Measurements from ENCODE around the gene CAMK2D.

Gene CAMK2D

DNA sequence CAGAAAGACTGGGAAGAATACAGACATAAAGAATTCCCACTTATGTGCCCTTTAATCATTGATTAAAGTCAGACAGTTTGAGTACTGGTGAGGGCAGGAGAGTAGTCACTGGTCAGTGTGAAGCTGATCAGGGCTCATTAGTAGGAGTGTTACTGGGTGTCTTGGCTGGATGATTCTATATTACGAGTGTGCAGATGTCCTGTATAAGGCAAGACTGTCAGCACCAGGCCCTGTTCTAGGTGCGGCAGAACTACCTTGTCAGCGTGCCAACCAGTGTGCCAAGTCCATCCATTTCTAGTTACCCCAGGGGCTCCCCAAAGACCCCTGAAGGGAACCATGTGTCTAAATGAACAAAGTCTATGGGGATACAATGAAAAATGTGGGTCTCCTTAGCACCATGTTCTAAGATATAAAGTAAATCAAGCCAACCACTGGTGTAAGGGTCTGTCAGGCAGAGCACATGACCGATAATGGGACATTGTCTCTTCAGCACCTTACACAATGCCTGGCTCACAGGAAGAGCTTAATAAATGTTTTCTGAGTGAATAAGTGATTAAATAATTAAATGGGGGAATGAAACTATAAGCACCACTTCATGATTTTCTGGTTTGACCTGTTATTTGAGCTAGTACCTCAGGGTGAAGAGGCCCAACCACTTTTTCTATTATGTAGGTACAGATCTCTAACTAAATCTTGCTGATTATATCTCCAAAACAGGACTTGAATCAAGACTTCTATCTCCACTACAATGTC lies 205.0 kb downstream of the CAMK2D start:
- H3K4me3 Mint-ChIP-seq, result no peak overlapping the region
- peaks cover 6% of the 10 kb centered on the region for H3K4me1 Mint-ChIP-seq
- no peaks in the 10 kb centered on the region for H3K9me3 Mint-ChIP-seq
- ATAC-seq (no peak), DNase-seq (no peak)
- H3K27me3 Mint-ChIP-seq, result no peaks in the 10 kb centered on the region
- H3K27ac Mint-ChIP-seq, result peak overlapping the region in 1 of 2 donors; percentile 43

DNA sequence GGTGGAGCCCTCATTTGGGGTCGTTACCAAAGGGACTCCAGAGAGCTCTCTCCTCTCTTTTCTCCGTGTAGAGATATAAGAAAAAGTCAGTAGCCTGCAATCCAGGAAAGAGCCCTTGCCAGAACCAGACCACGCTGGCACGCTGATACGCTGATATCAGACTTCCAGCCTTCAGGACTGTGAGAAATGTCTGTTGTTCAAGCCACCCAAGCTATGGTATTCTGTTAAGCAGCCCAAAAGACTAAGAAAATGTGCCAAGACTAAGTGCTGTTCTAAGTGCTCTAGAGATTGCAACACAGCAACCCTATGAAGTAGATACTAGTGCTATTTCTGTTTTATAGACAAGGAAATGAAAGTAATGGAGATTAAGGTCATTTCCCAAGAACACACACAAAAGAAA lies 205.7 kb downstream of the CAMK2D start:
- Mint-ChIP-seq H3K4me1 (peaks cover 6% of the 10 kb centered on the region), H3K9me3 (no peaks in the 10 kb centered on the region), H3K27me3 (no peaks in the 10 kb centered on the region), H3K27ac (no peak overlapping the region), H3K4me3 (no peak overlapping the region)
- no peak for DNase-seq
- ATAC-seq, result no peak

DNA sequence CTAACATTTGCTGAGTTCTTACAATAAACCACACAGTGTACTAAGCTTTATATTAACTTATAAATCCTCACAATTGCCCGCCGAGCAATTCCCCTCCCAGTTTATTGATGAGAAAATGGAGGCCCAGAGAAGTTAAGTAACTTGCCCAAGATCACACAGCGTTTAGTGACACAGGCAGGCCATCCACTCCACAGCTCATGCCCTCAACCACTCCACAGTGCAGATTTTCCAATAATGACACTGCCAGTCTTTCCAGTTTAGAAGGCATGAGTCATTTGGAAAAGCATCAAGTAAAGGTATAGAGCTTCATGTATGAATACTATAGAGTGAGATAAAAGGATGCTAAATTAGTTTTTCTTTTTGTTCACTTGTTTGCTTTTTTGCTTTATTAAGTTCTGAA lies 208.5 kb downstream of the CAMK2D start:
- ATAC-seq (no peak), DNase-seq (no peak)
- Mint-ChIP-seq H3K27me3 (no peaks in the 10 kb centered on the region), H3K9me3 (no peaks in the 10 kb centered on the region), H3K4me1 (peaks cover 11% of the 10 kb centered on the region), H3K4me3 (no peak overlapping the region), H3K27ac (no peak overlapping the region)

DNA sequence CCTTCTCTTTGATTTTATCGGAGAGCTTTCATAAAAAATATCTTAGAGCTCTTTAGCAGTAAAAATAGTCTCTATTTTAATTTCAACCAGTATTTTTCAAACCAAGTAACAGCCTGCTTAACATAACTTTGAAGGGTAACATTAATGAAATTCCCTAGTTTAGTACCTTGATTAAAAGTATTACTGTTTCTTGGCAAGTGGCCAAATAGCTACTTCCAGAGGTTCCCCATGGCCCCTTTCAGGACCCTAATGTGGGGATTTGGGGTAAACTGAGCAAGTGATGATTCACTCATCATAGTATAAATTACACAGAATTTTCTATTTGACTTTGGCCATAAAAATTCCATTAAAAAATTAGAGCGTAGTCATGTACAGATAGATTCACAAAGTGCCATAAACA lies 211.0 kb downstream of the CAMK2D start:
- no peak for ATAC-seq
- Mint-ChIP-seq H3K4me1 (peaks cover 10% of the 10 kb centered on the region), H3K9me3 (no peaks in the 10 kb centered on the region), H3K4me3 (no peak overlapping the region), H3K27ac (no peak overlapping the region), H3K27me3 (no peaks in the 10 kb centered on the region)
- DNase-seq, result no peak

DNA sequence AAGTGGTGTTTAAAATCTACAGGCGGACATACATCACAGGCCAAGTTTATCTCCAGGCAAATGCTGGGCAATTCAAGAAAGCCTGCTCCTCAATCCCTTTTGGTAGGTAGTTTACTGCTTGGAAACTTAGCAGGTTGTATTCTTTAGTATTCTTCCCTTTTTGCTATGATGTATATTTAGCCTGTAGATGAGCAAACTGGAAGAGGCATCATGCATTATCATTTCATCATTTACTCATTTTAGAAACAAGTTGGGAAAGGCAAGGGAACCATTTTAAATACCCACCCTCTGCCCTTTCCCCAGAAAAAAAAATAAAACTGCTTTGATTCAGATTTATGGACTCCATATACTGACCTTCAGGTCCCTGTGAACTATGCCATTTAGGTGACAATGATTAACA lies 213.2 kb downstream of the CAMK2D start:
- Mint-ChIP-seq H3K9me3 (no peaks in the 10 kb centered on the region), H3K27ac (no peak overlapping the region), H3K27me3 (no peaks in the 10 kb centered on the region), H3K4me1 (peaks cover 10% of the 10 kb centered on the region), H3K4me3 (no peak overlapping the region)
- DNase-seq, result no peak
- no peak for ATAC-seq

DNA sequence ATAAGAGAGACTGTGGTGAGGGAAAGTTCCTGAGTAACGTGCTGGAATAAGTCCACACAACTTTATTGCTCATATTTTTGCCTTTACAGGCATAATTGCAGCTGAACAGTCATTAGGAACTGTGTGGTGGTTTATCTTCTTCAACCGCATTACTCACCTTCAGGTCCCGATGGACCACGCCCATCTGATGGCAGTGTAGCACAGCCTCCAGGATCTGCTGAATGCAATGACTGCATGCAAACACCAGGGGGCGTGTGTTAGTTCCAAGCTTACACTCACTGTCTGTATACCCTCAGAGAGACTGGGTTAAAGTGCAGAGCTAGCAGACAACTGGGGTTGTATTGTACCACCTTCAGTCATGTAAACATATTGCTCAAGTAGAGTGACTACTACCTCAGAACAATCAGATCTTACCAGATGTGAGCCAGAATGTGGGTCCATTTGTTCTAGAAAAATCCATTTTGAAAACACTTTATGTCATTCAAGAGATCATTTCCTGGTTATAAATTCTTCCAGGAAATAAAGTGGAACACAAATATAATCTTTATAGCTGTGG lies 214.0 kb downstream of the CAMK2D start:
- H3K9me3 Mint-ChIP-seq, result no peaks in the 10 kb centered on the region
- peak overlapping the region in 1 of 2 donors; percentile 13 for H3K4me3 Mint-ChIP-seq
- peak; percentile 99 for ATAC-seq
- H3K27ac Mint-ChIP-seq, result no peak overlapping the region
- no peaks in the 10 kb centered on the region for H3K27me3 Mint-ChIP-seq
- peaks cover 10% of the 10 kb centered on the region for H3K4me1 Mint-ChIP-seq
- peak; percentile 87 to 95 for DNase-seq

DNA sequence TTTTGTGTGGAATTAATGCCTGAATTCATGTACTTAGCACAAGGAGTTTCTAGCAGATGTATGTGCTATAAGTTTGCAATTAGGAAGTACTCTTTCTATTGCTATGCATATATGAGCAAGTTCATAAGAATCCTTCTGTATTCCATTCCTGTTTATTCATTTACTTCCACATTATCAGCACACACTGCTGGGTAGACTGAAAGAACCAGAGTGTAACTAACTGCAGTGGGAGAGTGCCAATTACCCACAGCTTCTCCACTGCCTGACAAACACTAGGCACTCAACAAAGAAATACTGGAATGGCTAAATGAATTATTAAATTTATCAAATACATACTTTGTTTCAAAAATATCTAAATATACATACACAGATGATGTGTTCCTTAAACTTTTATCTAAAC lies 219.6 kb downstream of the CAMK2D start:
- ATAC-seq (no peak), DNase-seq (no peak)
- H3K4me3 Mint-ChIP-seq, result no peak overlapping the region
- peaks cover 13% of the 10 kb centered on the region for H3K4me1 Mint-ChIP-seq
- no peak overlapping the region for H3K27ac Mint-ChIP-seq
- H3K27me3 Mint-ChIP-seq, result no peaks in the 10 kb centered on the region
- H3K9me3 Mint-ChIP-seq, result no peaks in the 10 kb centered on the region

DNA sequence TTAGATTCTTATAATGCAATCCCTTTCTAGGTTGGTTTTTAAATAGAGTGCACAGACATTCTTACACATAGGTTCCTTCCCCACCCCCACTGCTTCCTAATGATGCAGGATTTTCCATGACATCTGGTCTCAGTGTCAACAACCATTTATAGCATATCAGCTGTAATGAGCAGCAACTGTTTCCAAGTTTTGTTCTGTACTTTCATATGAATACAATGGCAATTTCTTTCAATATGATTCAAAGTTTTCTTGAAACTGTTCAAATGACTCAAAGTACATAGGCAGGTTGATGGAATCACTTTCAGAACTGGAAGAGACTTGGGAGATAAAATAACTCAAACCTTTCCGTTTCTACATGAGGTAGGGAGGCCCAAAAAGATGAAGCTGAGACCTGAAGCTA lies 220.7 kb downstream of the CAMK2D start:
- Mint-ChIP-seq H3K27me3 (no peaks in the 10 kb centered on the region), H3K27ac (peak overlapping the region in 1 of 2 donors; percentile 55), H3K9me3 (no peaks in the 10 kb centered on the region), H3K4me3 (no peak overlapping the region), H3K4me1 (peaks cover 13% of the 10 kb centered on the region)
- ATAC-seq (peak; percentile 59), DNase-seq (peak in 1 of 2 donors; percentile 30)

DNA sequence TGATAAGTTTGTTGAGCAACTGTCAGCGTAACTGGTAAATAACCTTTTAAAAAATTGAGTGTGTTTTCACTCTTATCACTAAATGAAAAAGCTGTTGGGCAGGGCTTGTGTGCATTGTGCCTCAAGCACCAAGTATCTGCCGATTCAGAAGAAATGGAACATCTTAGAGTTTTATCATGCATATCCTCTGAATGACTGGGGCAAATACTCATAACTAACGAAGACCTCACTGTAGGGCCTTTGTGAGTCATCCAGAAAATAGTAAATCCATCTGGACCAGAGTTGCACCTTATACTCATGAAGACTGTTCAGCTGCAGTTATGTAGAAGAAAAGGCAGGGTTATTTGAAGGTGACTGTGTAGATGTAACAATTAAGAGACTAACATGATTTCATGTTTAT lies 222.1 kb downstream of the CAMK2D start:
- no peak overlapping the region for H3K27ac Mint-ChIP-seq
- H3K4me1 Mint-ChIP-seq, result peaks cover 13% of the 10 kb centered on the region
- H3K4me3 Mint-ChIP-seq, result no peak overlapping the region
- no peaks in the 10 kb centered on the region for H3K27me3 Mint-ChIP-seq
- peak in 1 of 2 donors; percentile 19 for DNase-seq
- peak; percentile 96 for ATAC-seq
- no peaks in the 10 kb centered on the region for H3K9me3 Mint-ChIP-seq

DNA sequence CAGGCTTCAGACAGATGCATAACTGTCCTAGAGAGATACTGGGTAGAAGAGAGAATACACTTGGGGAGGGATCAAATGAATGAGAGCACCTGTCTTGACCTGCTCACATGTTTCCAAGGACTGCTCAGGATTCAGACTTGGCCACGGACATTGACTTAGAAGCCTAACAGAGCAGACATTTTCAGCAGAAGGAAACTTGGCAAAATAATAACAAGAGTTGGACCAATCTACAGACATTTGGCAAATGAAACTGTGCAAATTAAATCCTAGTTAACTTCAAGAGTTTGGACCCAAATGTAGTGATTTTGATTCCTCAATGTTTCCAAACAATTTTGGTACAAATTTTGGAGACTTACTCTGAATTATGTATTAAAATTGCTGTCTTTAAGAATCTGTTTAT lies 223.9 kb downstream of the CAMK2D start:
- Mint-ChIP-seq H3K4me3 (no peak overlapping the region), H3K9me3 (no peaks in the 10 kb centered on the region), H3K27ac (no peak overlapping the region), H3K4me1 (peaks cover 13% of the 10 kb centered on the region), H3K27me3 (no peaks in the 10 kb centered on the region)
- ATAC-seq (no peak), DNase-seq (no peak)

DNA sequence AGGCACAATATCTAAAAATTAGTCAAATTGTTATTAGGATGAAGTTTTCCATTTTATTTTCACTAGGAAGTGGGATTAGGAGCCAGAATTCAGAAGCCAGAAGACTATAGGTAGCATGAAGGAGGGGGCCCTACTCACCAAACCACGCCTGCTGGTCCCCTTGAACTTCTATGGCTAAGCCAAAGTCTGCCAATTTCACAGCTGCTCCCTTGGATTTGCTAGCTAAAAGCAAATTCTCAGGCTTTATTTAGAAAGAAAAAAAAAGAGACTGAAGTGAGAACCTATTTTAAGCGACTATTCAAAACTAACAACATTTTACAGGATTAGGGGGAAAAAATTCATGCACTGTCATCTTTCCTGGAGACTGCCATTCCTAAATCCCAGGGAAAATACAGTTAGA lies 224.3 kb downstream of the CAMK2D start:
- H3K4me1 Mint-ChIP-seq, result peaks cover 13% of the 10 kb centered on the region
- no peak overlapping the region for H3K27ac Mint-ChIP-seq
- ATAC-seq (no peak), DNase-seq (no peak)
- H3K4me3 Mint-ChIP-seq, result no peak overlapping the region
- H3K27me3 Mint-ChIP-seq, result no peaks in the 10 kb centered on the region
- H3K9me3 Mint-ChIP-seq, result no peaks in the 10 kb centered on the region

DNA sequence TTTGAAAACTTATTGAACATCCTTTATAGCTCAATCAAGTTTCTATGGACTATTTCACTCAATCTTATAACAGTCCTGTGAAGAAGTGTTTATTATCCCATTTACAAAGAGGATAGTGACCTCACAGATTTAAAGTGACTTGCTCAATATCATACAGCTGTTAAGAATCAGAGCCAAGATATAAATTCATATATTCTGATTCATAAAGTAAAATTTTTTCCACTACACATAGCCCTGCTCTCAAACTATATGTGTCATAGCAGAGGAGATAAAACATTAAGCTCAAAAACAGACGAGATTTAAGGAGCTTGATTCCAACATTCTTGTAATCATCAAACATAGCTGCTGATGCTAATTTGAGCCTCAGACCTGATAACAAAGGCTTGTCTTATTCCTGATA lies 226.8 kb downstream of the CAMK2D start:
- no peak overlapping the region for H3K27ac Mint-ChIP-seq
- H3K4me3 Mint-ChIP-seq, result no peak overlapping the region
- no peaks in the 10 kb centered on the region for H3K27me3 Mint-ChIP-seq
- DNase-seq (no peak), ATAC-seq (no peak)
- no peaks in the 10 kb centered on the region for H3K9me3 Mint-ChIP-seq
- H3K4me1 Mint-ChIP-seq, result no peaks in the 10 kb centered on the region

DNA sequence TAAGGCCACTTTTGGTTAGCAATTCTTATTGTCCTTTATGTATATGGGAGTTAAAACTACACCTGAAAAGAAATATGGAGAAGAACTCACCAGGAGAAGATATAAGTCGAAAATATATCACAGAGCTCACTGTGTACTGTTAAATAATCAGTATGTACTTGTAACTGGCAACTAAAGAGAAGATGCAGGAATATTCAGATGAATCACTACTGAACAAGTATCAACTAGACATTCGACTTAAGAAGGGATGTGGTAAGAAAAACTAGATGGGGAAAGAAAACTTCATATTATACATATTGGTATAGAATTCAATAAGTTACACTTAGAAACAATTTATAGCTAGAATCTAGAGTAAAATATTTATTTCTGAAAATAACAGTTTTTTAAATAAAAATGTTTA lies 230.0 kb downstream of the CAMK2D start:
- no peaks in the 10 kb centered on the region for H3K9me3 Mint-ChIP-seq
- H3K27me3 Mint-ChIP-seq, result no peaks in the 10 kb centered on the region
- DNase-seq, result no peak
- no peaks in the 10 kb centered on the region for H3K4me1 Mint-ChIP-seq
- no peak for ATAC-seq
- no peak overlapping the region for H3K27ac Mint-ChIP-seq
- no peak overlapping the region for H3K4me3 Mint-ChIP-seq

DNA sequence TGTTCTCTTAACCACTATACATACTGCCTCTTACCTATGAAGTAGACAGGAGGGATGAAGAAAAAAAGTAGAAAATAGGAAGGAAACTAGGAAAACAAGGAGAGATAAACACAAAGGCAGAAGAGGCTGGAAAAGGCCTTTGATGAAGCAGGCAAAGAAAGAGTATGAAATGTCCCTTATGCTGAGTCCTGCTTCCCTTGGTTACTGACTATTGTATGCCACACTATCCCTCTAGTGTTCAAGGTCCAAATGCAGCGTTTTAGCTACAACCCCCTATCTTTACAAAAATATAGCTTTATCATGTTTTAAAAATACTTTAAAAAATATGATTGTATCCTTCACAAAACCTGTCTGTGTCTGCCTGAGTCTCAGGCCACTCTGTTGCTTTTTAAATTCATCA lies 233.1 kb downstream of the CAMK2D start:
- H3K9me3 Mint-ChIP-seq, result no peaks in the 10 kb centered on the region
- H3K4me3 Mint-ChIP-seq, result no peak overlapping the region
- no peak overlapping the region for H3K27ac Mint-ChIP-seq
- no peaks in the 10 kb centered on the region for H3K27me3 Mint-ChIP-seq
- peaks cover 15% of the 10 kb centered on the region for H3K4me1 Mint-ChIP-seq
- ATAC-seq, result no peak
- no peak for DNase-seq

DNA sequence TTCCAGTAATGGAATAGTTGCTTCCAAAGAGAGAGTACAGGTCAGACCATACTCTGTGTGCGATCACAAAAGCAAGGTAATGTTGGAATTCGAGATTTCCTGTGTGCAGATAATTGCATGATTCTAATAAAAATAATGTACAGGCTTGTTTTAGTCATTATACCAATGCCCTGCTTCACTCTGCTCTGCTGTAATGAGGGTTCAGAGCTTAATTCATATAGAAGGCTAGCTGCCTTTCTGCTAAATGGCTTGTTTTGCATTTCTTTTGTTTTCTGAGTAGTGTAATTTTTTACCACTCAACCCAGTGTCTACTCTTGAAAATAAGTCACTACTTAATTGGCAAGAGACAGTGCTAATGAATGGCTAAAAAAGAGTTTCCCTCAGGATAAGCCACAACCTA lies 236.0 kb downstream of the CAMK2D start:
- DNase-seq (no peak), ATAC-seq (no peak)
- Mint-ChIP-seq H3K4me1 (peaks cover 15% of the 10 kb centered on the region), H3K27me3 (no peaks in the 10 kb centered on the region), H3K9me3 (no peaks in the 10 kb centered on the region), H3K4me3 (no peak overlapping the region), H3K27ac (no peak overlapping the region)

DNA sequence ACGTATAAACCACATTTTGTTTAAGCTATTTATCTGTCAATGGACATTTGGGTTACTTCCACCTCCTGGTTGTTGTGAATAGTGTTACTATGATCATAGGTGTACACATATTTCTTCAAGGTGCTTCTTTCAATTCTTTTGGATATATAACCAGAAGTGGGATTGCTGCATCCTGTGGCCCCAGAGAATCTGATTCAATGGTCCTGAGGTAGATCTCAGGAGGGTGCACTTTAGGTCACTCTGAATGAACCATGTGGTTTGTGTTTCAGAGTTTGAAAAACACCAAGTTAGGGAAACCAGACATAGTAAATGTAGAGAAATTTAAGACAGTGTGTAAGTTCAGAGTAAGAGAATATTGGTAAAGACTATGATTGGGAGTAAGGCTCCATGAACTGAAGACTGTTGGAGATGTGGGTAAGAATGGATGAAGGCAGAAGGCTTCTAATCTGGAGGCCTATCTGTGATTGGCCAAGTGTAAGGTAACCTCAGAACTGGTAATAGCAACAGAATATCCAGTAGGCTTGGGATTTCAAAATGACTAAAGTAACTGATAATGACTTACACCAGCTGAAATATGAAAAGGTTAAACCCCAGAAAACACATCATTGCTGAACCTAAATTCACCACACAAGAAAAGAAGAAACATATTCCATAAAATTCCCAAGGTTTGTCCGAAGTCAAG lies 236.9 kb downstream of the CAMK2D start:
- H3K4me3 Mint-ChIP-seq, result peak overlapping the region; percentile 2 to 11
- peak; percentile 64 for ATAC-seq
- no peaks in the 10 kb centered on the region for H3K9me3 Mint-ChIP-seq
- H3K4me1 Mint-ChIP-seq, result peaks cover 15% of the 10 kb centered on the region
- peak overlapping the region in 1 of 2 donors; percentile 19 for H3K27ac Mint-ChIP-seq
- no peak for DNase-seq
- H3K27me3 Mint-ChIP-seq, result no peaks in the 10 kb centered on the region
